OCI-M2 (cell line): ENCODE results near the gene HDLBP.
"Not testable (repeated sequence)": the region's sequence is repeated elsewhere in the genome, so short reads cannot be mapped to it uniquely, and the experiment has no call there.

Source experiments
- DNase-seq: peaks from one replicate; lab custom pipeline; 2025; ENCODE audit not compliant: unreplicated experiment; lab: John Stamatoyannopoulos, UW

Gene HDLBP

GRCh38 chr2:241308832-241309500 lies 6.5 kb downstream of the HDLBP start:
- no peak for DNase-seq

DNA sequence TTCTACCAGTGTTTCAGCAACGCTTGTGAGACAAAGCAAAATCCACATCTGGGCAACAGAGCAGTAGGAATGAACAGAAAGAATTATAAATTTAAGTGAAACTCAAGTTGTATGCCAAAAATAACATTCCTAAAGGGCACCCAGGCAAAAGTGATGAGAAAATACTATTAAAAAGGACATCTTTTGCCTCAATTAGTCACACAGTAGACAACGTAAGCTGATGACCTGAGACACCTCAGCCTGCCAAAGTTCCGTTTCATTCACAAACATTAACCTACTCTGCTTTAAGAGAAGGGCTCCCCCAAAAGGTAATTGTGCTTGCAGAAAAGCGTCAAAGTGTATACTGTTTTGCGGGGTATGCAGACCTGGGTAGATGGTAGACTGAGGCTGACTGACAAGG lies 7.2 kb downstream of the HDLBP start:
- no peak for DNase-seq

GRCh38 chr2:241307055-241307454 lies 8.4 kb downstream of the HDLBP start:
- DNase-seq: no peak

DNA sequence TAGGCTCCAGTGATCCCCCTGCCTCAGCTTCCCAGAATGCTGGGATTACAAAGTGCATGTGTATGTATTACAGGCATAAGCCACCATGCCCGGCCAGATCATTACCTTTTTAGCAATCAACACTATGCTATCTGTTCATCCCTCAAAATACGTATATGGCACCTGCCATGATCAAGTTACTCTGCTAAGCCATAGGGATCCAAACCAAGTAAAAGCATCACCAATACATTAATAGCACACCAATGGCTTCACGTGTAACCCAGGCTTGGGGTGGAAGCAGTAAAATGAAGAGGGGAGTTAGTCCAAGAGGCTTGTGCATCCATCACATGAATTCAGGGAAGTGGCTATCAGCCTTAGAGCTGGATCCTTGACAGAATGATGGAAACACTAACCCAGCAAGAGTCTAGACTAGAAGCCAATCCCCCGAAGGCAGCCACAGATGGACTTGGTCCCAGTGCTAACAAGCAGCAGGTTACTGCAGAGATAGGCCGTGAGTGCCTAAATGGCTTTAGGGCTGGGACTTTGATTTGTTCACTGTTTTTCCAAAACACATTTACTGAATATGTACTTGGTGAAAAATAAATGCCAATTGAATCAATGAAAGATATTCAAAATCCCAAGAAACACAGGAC lies 11.3 kb downstream of the HDLBP start:
- DNase-seq: no peak

GRCh38 chr2:241302759-241303651 lies 12.5 kb downstream of the HDLBP start:
- no peak for DNase-seq

DNA sequence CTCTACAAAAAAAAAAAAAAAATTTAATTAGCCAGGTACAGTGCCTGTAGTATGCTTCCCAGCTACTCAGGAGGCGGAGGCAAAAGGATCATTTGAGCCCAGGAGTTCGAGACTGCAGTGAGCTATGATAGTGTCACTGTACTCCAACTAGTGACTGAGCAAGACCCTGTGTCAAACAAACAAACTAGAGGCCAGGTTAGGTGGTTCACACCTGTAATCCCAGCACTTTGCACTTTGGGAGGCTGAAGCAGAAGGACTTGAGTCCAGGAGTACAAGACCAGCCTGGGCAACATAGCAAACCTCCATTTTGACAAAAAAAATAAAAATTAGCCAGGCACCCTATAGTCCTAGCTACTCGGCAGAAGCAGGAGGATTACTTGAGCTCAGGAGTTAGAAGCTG lies 13.4 kb downstream of the HDLBP start:
- no peak for DNase-seq

DNA sequence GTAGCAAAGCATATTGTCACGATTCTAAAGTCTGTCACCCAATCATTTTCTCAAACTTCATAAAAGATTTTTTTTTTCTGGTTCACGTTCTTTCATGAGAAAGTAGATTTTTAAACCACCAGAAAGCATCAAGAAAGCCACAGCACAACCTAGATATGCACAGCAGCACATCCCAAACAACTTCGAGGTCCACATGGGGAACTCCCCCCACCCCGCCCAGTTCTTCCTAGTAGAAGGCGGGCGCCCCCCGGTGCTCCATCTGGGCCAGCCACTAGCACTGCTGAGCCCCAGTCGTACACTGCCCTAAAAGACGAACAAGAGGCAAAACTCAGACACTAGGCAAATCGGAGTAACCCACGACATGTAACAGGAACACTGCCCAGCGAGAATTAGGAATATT lies 15.5 kb downstream of the HDLBP start:
- DNase-seq: no peak

DNA sequence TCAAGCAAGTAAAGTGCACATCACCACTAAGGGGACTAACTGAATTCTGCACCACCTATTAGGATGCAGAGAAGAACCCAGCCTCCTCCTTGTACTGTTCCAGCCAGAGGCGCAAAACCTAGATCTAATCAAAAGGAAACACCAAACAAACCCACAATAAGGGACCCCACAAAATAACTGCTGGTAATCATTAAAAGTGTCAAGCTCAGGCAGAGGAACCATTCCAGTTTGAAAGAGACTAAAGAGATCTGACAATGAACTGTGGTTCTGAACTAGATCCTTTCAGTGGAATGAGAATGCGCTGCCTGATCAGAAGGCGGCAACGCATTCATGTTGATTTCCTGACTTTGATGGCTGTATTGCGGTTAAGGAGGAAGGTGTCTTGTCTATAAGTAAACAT lies 16.8 kb downstream of the HDLBP start:
- DNase-seq: no peak

DNA sequence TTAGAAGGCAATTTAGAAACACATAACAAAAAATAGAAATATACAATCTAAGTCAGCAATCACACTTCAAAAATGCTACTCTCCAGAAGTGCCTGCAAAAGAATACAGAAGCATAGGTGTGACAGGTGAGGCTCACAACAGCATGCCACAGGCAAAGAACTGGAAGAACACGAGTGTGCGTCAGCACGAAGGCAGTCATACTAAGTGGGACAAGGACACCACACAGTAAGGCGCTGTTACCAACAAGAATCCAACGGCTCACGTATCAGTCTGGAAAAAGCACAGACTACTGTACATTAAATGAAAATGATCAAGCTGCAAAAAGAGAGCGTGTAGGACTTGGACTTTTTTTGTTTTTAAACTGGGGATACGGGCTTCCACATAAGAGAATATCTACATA lies 18.7 kb downstream of the HDLBP start:
- DNase-seq: no peak

DNA sequence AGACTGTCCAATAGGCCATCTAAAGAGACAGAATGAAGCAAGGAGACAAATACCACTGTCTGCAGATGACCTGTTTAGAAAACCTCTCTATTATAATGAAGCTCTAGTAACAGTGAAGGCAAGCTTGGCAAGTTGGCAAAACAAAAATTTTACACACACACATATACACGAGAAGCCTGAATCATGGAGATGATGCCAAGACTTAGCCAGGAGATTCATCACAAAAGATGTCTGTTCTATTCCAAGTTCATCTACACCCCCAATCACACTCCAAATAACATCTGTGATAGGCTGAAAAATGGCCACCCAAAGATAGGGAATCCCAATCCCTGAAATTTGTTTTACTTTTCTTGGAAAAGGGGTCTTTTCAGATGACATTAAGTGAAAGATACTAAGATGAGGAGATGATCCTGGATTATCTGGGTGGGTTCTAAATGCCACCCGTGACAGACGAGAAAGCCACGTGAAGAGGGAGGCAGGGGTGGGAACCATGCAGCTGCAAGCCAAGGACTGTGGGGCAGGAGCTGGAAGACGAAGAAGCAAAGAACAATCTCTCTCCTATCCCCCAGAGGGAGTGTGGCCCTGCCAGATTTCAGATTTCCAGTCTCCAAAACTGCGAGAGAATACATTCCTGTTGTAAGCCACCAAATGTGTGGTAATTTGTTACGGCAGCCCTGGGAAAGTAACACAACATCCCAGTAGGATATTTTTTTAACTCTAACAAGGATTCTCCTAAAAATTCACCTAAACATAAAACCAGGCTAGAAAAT lies 20.0 kb downstream of the HDLBP start:
- no peak for DNase-seq

GRCh38 chr2:241293378-241293797 lies 22.1 kb downstream of the HDLBP start:
- DNase-seq: not testable (repeated sequence)

DNA sequence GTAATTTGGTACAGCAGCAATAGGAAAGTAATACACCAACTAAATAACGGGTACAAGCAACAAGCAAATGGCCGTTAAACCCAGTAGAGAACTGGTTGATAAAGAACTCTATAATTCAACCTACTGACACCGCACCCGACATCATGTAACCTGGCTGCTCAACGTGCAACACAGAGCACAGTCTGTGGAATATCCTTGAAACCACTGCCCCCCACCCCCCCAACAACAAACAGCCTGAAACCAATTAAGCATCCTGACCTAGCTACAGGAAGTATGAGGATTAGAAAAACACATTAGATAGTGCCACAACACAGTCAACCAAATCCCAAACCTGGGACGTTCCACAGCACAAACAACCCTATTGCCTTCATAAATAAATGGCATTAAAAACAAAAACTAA lies 23.5 kb downstream of the HDLBP start:
- no peak for DNase-seq

DNA sequence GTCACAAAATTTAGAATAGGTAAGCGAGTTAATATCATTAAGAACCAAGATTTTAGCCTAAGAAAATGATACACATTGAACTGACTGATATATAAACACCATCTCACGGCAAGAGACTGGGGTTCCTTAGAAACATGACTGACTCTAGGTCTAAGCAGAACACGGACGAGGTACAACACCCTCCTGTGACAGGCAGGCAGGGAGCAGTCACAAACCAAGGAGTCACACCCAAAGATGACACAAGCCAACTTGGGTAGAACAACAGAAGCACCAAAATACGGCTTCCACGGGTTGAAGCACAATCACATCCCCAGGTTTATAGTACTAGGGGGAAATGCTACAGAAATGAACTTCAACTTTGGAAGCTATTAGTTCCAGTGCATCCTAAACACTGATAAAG lies 24.3 kb downstream of the HDLBP start:
- DNase-seq: no peak

GRCh38 chr2:241289597-241289996 lies 25.9 kb downstream of the HDLBP start:
- no peak for DNase-seq

DNA sequence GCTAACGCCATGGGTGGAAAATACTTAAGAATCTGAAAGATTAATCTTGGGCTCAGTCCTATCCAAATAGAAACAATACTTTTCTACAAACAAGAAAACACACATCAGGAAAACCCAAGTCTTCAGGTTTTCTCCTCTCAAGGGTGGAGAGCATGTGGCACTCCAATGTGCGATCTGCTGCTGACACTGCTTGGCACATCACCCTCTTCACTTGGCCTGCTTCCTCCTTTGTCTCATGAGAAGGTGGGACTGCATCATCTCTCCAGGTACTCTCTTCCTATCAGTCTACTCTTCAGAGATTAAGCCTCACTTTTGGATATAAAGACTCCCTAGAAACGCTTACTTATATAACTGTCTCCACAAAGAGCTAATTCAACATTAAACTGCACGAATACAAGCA lies 26.4 kb downstream of the HDLBP start:
- no peak for DNase-seq

GRCh38 chr2:241288324-241288888 lies 27.1 kb downstream of the HDLBP start:
- DNase-seq: no peak

DNA sequence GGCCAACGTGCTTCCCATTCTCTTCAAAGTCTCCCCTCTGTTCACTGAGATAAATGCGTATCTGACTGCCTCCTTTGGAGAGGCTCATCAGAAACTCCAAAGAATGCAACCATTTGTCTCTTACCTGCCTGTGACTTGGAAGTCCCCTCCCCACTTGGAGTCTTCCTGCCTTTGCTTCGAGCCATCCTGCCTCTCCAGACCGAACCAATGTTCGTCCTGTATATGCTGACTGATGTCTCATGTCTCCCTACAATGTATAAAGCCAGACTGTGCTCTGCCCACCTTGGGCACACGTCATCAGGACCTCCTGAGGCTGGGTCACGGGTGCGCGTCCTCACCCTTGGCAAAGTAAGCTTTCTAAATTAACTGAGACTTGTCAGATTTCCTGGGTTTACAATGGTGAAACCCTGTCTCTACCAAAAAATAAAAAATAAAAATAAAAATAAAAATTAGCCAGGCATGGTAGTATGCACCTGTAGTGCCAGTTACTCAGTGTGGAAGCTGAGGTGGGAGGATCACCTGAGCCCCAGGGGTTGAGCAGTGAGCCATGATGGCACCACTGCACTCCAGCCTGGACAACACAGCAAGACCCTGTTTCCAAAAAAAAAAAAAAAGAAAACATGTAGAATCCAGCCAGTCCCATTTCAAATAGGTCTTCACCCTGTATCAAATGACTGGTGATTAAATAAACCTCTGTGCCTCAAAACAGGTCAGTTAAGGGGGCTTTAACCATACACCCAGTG lies 29.0 kb downstream of the HDLBP start:
- DNase-seq: no peak

DNA sequence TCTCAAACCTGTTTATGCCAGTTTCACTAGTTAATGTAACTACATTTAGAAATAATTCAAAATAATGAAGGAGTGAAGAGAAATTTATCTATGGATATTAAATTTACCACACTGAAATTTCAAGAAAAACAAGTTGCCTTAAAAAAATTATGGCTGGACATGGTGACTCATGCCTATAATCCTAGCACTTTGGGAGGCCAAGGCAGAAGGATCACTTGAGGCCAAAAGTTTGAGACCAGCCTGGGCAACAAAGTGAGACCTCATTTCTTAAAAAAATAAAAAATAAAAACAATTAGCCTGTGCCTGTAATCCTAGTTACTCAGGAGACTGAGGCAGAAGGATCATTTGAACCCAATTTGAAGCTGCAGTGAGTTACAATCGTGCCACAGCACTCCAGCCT lies 29.9 kb downstream of the HDLBP start:
- DNase-seq: no peak

- DNase-seq: no peak
Measured at GRCh38 chr2:241282555-241282954, 32.9 kb downstream of the HDLBP start.

- no peak for DNase-seq
Measured at GRCh38 chr2:241280291-241280690, 35.2 kb downstream of the HDLBP start.
